Mesenchymal stem cell (in vitro differentiated cells and primary cell): ENCODE results near the gene DNAJC30.

ENCODE experiments used
- DNase-seq: peaks from one replicate; pipeline ENCODE4 v3.0.0-alpha.2; 2013
- H2AFZ ChIP-seq: one replicate; pipeline ENCODE4 v1.6.1; 2013; ENCODE audit warnings: low read depth, mild to moderate bottlenecking, control low read depth, inconsistent platforms, low read length, moderate library complexity
- H2AK5ac ChIP-seq: 2 replicates; pipeline ENCODE4 v1.6.1; 2013; ENCODE audit warnings: low read length, moderate library complexity, mild to moderate bottlenecking, inconsistent platforms; ENCODE audit not compliant: severe bottlenecking
- H2BK120ac ChIP-seq: one replicate; pipeline ENCODE4 v1.6.1; 2013; ENCODE audit warnings: low read depth, mild to moderate bottlenecking, inconsistent platforms, low read length, moderate library complexity
- H2BK12ac ChIP-seq, 2 experiments: one replicate each; pipeline ENCODE4 v1.6.1; 2013; ENCODE audit warnings: inconsistent platforms in 2 of 2, low read length in 2 of 2, mild to moderate bottlenecking in 2 of 2, moderate library complexity in 2 of 2, control low read depth in 1 of 2
- H2BK15ac ChIP-seq: one replicate; pipeline ENCODE4 v1.6.1; 2013; ENCODE audit warnings: mild to moderate bottlenecking, low read depth, inconsistent platforms; ENCODE audit not compliant: poor library complexity, severe bottlenecking
- H2BK5ac ChIP-seq: 2 replicates; pipeline ENCODE4 v1.6.1; 2013; ENCODE audit warnings: low read depth, mild to moderate bottlenecking, low read length, control low read depth, inconsistent platforms; ENCODE audit not compliant: poor library complexity, severe bottlenecking
- H3K14ac ChIP-seq, 2 experiments: one replicate each; pipeline ENCODE4 v1.6.1; 2013; ENCODE audit warnings: inconsistent platforms in 2 of 2, low read length in 2 of 2, control low read depth in 1 of 2, mild to moderate bottlenecking in 1 of 2, moderate library complexity in 1 of 2
- H3K18ac ChIP-seq, 2 experiments: one replicate each; pipeline ENCODE4 v1.6.1; 2013; ENCODE audit warnings: inconsistent platforms in 2 of 2, low read length in 2 of 2, control low read depth in 1 of 2, low read depth in 1 of 2, mild to moderate bottlenecking in 1 of 2
- H3K23ac ChIP-seq, 2 experiments: one replicate each; pipeline ENCODE4 v1.6.1; 2013; ENCODE audit warnings: inconsistent platforms in 2 of 2, low read length in 2 of 2, mild to moderate bottlenecking in 2 of 2, moderate library complexity in 2 of 2, control low read depth in 1 of 2
- H3K27ac ChIP-seq: 2 replicates; pipeline ENCODE4 v1.5.1; 2013; ENCODE audit warnings: mild to moderate bottlenecking, moderate library complexity, low read length, control low read depth, inconsistent platforms; ENCODE audit not compliant: poor library complexity, severe bottlenecking
- H3K27me3 ChIP-seq, 2 experiments: 2 replicates each; pipeline versions ENCODE4 v1.6.1 to v1.7.0; 2013; ENCODE audit warnings: low read length in 2 of 2, mild to moderate bottlenecking in 2 of 2, moderate library complexity in 2 of 2, control low read depth in 1 of 2, inconsistent platforms in 1 of 2; ENCODE audit not compliant: control insufficient read depth in 1 of 2, insufficient read depth in 1 of 2
- H3K36me3 ChIP-seq, 2 experiments: 2 replicates each; pipeline versions ENCODE4 v1.6.1 to v1.7.0; 2013; ENCODE audit warnings: low read length in 2 of 2, control low read depth in 1 of 2, inconsistent platforms in 1 of 2, low read depth in 1 of 2, mild to moderate bottlenecking in 1 of 2; ENCODE audit not compliant: insufficient read depth in 2 of 2, control insufficient read depth in 1 of 2
- H3K4ac ChIP-seq, 2 experiments: one replicate each; pipeline ENCODE4 v1.6.1; 2013; ENCODE audit warnings: inconsistent platforms in 2 of 2, low read length in 2 of 2, mild to moderate bottlenecking in 2 of 2, moderate library complexity in 2 of 2, control low read depth in 1 of 2, low read depth in 1 of 2
- H3K4me1 ChIP-seq: 2 replicates; pipeline ENCODE4 v1.6.1; 2013; ENCODE audit warnings: low read depth, low read length, control low read depth; ENCODE audit not compliant: control insufficient read depth, insufficient read depth
- H3K4me2 ChIP-seq: 2 replicates; pipeline ENCODE4 v1.6.1; 2013; ENCODE audit warnings: low read length, mild to moderate bottlenecking, inconsistent platforms; ENCODE audit not compliant: poor library complexity, severe bottlenecking
- H3K4me3 ChIP-seq, 2 experiments: 2 replicates each; pipeline versions ENCODE4 v1.5.1 to v1.7.0; 2013; ENCODE audit warnings: low read length in 2 of 2, mild to moderate bottlenecking in 2 of 2, control low read depth in 1 of 2, low read depth in 1 of 2; ENCODE audit not compliant: insufficient read depth in 1 of 2
- H3K79me1 ChIP-seq: replicated peaks from 2 replicates; pipeline ENCODE4 v1.6.1; 2013; ENCODE audit warnings: mild to moderate bottlenecking, control low read depth, low read length, inconsistent platforms; ENCODE audit not compliant: poor library complexity, severe bottlenecking
- H3K9ac ChIP-seq: 2 replicates; pipeline ENCODE4 v1.7.0; 2013; ENCODE audit warnings: mild to moderate bottlenecking, low read length, moderate library complexity
- H3K9me3 ChIP-seq: 2 replicates; pipeline ENCODE4 v1.7.0; 2013; ENCODE audit warnings: mild to moderate bottlenecking, low read length; ENCODE audit not compliant: control insufficient read depth
- H4K8ac ChIP-seq: one replicate; pipeline ENCODE4 v1.6.1; 2013; ENCODE audit warnings: inconsistent platforms, mild to moderate bottlenecking, low read length, moderate library complexity
- H4K91ac ChIP-seq: one replicate; pipeline ENCODE4 v1.6.1; 2013; ENCODE audit warnings: mild to moderate bottlenecking, low read length, inconsistent platforms
- WGBS: methylation state at CpG from one replicate; pipeline ENCODE4 v1.1.7; 2013; ENCODE audit warnings: mixed read lengths; 5-methylcytosine and 5-hydroxymethylcytosine counted together

The DNAJC30 gene

GRCh38 chr7:73674468-73675124, 8.7 kb downstream of the DNAJC30 start:
- no peak overlapping the region for H4K91ac ChIP-seq
- H3K23ac ChIP-seq = no peak overlapping the region
- H2AK5ac ChIP-seq = no peak overlapping the region
- no peak overlapping the region for H3K27ac ChIP-seq
- H3K9me3 ChIP-seq = no peaks in the 10 kb centered on the region
- no peaks in the 10 kb centered on the region for H3K27me3 ChIP-seq
- H4K8ac ChIP-seq = no peak overlapping the region
- peaks cover 19% of the 10 kb centered on the region for H3K79me1 ChIP-seq
- no peak overlapping the region for H2BK5ac ChIP-seq
- H3K36me3 ChIP-seq = peaks cover 12 to 36% of the 10 kb centered on the region in 2 experiments
- no peak overlapping the region for H3K14ac ChIP-seq
- no peak overlapping the region for H3K4ac ChIP-seq
- no peak overlapping the region for H2BK12ac ChIP-seq
- H3K4me3 ChIP-seq = no peak overlapping the region
- H3K9ac ChIP-seq = no peak overlapping the region
- no peak overlapping the region for H2BK15ac ChIP-seq
- H2AFZ ChIP-seq = no peak overlapping the region
- DNase-seq = no peak
- no peak overlapping the region for H3K4me2 ChIP-seq
- WGBS = 97% methylated on average over 1 of the region's 1 CpG
- H3K18ac ChIP-seq = no peak overlapping the region
- H2BK120ac ChIP-seq = no peak overlapping the region
- H3K4me1 ChIP-seq = peaks cover 7% of the 10 kb centered on the region

- Histone ChIP-seq H2AFZ (no peak overlapping the region), H3K4me3 (no peak overlapping the region), H3K4me1 (peaks cover 18% of the 10 kb centered on the region), H3K9me3 (no peaks in the 10 kb centered on the region), H2AK5ac (no peak overlapping the region), H3K18ac (no peak overlapping the region), H2BK15ac (no peak overlapping the region), H2BK5ac (no peak overlapping the region), H2BK120ac (no peak overlapping the region), H4K8ac (no peak overlapping the region), H3K9ac (no peak overlapping the region), H3K4me2 (no peak overlapping the region), H3K79me1 (peaks cover 10% of the 10 kb centered on the region), H4K91ac (no peak overlapping the region), H3K36me3 (peaks cover 0 to 23% of the 10 kb centered on the region in 2 experiments), H3K23ac (no peak overlapping the region), H2BK12ac (no peak overlapping the region), H3K14ac (no peak overlapping the region), H3K4ac (no peak overlapping the region), H3K27me3 (peaks cover 0 to 2% of the 10 kb centered on the region in 2 experiments), H3K27ac (no peak overlapping the region)
- 94% methylated on average over 15 of the region's 15 CpGs for WGBS
- DNase-seq = no peak
These were observed 11.3 kb downstream of the DNAJC30 start for GRCh38 chr7:73671857-73672445.

DNA sequence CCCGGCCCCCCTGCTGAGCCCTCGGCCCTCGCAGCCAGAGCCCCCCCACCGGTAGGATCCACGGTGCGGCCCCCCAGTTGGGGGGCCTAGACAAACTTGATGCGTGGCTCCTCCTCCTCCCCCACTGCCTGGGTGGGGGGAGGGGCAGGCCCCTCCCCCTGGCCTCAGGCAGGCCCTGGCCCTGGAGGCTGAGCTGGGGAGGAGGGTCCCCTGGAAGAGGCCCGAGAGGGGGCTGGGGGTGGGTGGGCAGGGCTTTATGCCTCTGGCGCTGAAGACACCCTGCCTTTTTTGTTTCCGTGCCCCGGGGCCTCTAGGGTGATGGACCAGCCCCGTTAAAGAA, 12.0 kb downstream of the DNAJC30 start:
- no peaks in the 10 kb centered on the region for H3K9me3 ChIP-seq
- peaks cover 4 to 7% of the 10 kb centered on the region in 2 experiments for H3K27me3 ChIP-seq
- no peak overlapping the region for H3K4me2 ChIP-seq
- no peak overlapping the region for H3K4me3 ChIP-seq
- H4K8ac ChIP-seq = no peak overlapping the region
- H3K4ac ChIP-seq = no peak overlapping the region
- no peak overlapping the region for H2AK5ac ChIP-seq
- H3K14ac ChIP-seq = no peak overlapping the region
- H3K4me1 ChIP-seq = peaks cover 18% of the 10 kb centered on the region
- H3K36me3 ChIP-seq = peaks cover 0 to 23% of the 10 kb centered on the region in 2 experiments
- no peak overlapping the region for H2BK12ac ChIP-seq
- no peak overlapping the region for H2BK5ac ChIP-seq
- H3K27ac ChIP-seq = no peak overlapping the region
- no peak overlapping the region for H4K91ac ChIP-seq
- H3K79me1 ChIP-seq = peaks cover 10% of the 10 kb centered on the region
- H2BK120ac ChIP-seq = no peak overlapping the region
- DNase-seq = no peak
- no peak overlapping the region for H3K18ac ChIP-seq
- H3K23ac ChIP-seq = no peak overlapping the region
- H2AFZ ChIP-seq = no peak overlapping the region
- 66% methylated on average over 4 of the region's 12 CpGs for WGBS
- H3K9ac ChIP-seq = no peak overlapping the region
- no peak overlapping the region for H2BK15ac ChIP-seq

DNA sequence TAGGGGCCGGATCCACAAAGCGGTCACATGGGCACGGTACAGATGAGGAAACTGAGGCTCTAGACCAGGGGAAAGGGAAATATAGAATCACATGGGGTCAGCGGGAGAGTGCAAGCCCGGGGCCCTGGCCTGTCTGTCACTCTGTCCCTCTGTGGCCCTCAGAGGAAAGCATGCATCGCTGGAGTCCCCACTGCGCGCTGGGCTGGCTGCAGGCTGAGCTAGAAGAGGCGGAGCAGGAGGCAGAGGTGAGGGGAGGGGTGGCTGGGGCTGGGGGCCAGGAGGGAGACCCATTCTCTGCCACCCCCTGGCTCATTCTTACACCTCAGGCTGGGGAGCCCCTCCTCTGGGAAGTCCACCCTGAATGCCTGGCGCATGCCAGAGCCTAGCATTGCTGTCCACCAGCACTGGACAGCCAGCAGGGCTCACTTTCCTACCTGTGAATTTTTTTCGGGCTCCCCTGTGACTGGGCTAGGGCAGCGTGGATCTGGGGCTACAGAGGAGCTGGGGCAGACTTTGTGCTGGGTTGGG, 13.3 kb downstream of the DNAJC30 start:
- Histone ChIP-seq H2AFZ (no peak overlapping the region), H3K4me3 (no peak overlapping the region)

More for the DNA sequence above, 13.3 kb downstream of the DNAJC30 start:
- peaks cover 7 to 18% of the 10 kb centered on the region in 2 experiments for H3K27me3 ChIP-seq
- no peak overlapping the region for H2BK12ac ChIP-seq
- no peak overlapping the region for H3K27ac ChIP-seq
- no peak overlapping the region for H3K18ac ChIP-seq
- H4K8ac ChIP-seq = no peak overlapping the region
- no peak overlapping the region for H2BK15ac ChIP-seq
- WGBS = 75% methylated on average over 11 of the region's 12 CpGs
- no peak overlapping the region for H3K23ac ChIP-seq
- no peak overlapping the region for H2BK120ac ChIP-seq
- H2AK5ac ChIP-seq = no peak overlapping the region
- H3K9me3 ChIP-seq = no peaks in the 10 kb centered on the region
- no peak overlapping the region for H3K14ac ChIP-seq
- no peak overlapping the region for H3K4ac ChIP-seq
- peaks cover 18% of the 10 kb centered on the region for H3K4me1 ChIP-seq
- H3K9ac ChIP-seq = no peak overlapping the region
- no peak for DNase-seq
- H3K36me3 ChIP-seq = peaks cover 0 to 23% of the 10 kb centered on the region in 2 experiments
- no peak overlapping the region for H3K4me2 ChIP-seq
- H4K91ac ChIP-seq = no peak overlapping the region
- no peak overlapping the region for H2BK5ac ChIP-seq
- H3K79me1 ChIP-seq = peaks cover 10% of the 10 kb centered on the region
